ENCODE results near the gene RABGAP1L.
A peak's percentile ranks its signal among the peaks of the same experiment; 100 is the strongest.
"Not testable (repeated sequence)": the region's sequence is repeated elsewhere in the genome, so short reads cannot be mapped to it uniquely, and the experiment has no call there.

RABGAP1L gene

GRCh38 chr1:174243451-174244000 lies 84.2 kb downstream of the RABGAP1L start:
- no peak for DNase-seq (ENCODE audit: low spot score)

DNA sequence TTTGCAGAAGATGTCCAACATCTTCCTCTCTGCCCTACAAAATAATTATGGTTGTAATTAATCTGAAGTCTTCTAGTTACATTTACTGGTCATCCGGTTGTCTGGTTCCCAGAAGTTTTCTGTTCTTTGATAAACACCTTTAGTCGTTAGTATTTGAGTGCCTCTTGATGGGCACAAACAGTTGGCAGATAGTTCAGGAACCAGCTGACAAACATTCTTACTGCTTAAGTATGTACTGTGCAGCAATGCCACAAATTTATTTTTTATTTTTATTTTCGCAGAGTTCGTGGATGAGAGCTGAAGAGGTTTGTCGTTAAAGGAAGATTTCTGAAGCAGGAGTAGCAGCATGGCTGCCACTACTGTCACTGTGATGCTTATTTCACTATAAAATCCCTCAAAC lies 84.7 kb downstream of the RABGAP1L start:
- DNase-seq (ENCODE audit: low spot score), result no peak

DNA sequence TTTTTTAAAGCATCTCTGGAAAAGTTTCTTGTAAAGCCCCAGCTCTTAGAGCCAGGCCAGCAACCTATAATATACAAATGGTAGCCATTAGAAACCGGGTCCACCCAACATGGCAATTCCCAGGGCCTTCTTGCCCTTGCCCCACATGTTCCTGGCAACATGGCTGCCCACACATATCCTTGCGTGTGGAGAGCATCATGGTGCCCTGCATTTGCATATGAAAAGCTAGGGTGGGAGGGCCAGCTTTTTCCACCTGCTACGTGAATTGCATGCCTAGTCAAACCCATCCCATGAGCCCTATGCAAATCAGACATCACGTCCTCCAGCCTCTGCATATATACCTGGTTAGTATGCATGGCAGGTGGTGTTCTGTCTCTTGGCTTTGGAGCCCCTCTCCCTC lies 88.2 kb downstream of the RABGAP1L start:
- DNase-seq (ENCODE audit: low spot score), result no peak

DNA sequence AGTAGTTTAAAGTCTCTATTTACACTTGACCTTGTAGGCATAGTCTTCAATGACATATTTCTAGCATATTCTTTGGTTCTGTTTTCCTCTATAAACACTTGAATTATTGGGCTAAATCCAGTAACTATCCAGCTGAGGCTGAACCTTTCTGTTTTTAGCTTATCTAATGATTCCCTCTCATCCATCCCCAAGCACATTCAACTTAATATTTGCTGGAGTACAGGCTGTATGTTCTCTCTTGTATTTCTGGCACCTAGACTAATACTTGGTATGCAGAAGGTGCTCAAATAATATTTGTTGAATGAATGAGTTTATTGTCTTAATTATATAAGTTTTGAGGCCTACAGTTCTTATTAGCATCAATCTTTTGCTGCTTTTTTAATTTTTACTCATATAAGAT lies 88.7 kb downstream of the RABGAP1L start:
- DNase-seq (ENCODE audit: low spot score), result no peak

DNA sequence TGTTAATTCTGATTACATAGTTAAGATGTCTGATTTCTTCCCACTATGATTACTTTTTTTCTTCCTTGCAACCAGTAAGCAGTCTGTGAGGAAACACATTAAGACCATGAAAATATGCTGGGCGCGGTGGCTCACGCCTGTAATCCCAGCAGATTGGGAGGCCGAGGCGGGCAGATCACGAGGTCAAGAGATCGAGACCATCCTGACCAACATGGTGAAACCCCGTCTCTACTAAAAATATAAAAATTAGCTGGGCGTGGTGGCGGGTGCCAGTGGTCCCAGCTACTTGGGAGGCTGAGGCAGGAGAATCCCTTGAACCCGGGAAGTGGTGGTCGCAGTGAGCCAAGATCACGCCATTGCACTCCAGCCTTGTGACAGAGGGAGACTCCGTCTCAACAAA lies 97.1 kb downstream of the RABGAP1L start:
- DNase-seq (ENCODE audit: low spot score), result not testable (repeated sequence)

DNA sequence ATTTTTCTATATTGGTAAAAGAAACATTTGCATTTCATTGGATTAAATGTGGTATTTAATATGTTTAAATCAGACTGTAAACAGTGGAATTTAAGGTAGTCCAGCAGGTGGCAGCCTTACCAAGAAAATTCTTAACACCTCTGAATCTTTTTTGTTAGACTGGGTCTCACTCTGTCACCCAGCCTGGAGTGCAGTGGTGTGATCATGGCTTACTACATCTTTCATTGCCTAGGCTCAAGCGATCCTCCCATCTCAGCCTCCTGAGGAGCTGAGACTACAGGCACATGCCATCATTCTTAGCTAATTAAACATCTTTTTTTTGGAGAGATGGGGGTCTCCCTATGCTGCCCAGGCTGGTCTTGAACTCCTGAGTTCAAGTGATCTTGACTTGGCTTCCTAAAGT lies 98.8 kb downstream of the RABGAP1L start:
- peak; percentile 42 for DNase-seq (ENCODE audit: low spot score)

DNA sequence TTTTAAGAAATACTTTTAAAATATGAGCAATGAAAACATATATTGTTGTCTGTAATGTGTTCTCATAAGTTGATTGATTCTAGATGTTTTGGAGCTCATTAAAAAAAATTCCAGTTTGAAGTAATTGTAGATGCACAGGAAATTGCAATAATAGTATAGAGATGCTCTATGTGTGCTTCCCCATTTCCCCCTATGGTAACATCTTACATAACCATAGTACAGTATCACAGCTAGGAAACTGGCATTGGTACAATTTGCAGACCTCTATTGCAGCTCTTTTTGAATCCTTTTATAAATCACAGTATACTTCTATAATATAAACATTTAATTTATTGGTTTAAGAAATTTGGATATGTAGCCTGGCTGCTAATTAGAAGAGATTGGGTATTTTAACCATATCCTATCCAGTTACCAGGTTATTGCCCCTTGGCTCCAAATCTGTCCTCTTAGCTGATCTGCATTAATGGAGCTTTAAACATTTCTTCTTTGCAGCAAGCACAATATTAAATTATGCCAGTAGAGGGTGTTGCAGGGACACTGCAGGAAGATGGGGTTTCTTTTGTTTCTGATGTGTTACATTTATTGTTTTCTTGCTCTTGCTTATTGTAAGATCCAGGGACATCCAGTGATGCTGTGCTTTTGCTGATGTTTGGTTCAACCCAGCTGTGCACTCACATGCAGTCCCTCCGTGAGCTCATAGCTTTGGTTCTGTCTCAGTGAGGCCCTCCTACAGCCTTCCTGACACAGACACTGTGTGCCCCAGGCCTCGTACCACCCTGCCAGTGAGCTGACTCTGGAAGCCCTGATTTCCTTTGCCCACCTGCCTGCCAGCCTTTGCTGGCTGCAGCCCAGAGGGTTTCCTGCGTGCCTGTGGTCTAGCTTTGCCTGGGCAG lies 103.3 kb downstream of the RABGAP1L start:
- DNase-seq (ENCODE audit: low spot score), result peak; percentile 68

- DNase-seq (ENCODE audit: low spot score), result no peak
These were observed 106.0 kb downstream of the RABGAP1L start for GRCh38 chr1:174265282-174265681.

GRCh38 chr1:174266476-174266875 lies 107.2 kb downstream of the RABGAP1L start:
- DNase-seq (ENCODE audit: low spot score), result no peak

- DNase-seq (ENCODE audit: low spot score), result no peak
These were observed 107.8 kb downstream of the RABGAP1L start for GRCh38 chr1:174266991-174267612.

GRCh38 chr1:174269989-174270651 lies 110.8 kb downstream of the RABGAP1L start:
- no peak for DNase-seq (ENCODE audit: low spot score)

- DNase-seq (ENCODE audit: low spot score), result no peak
These were observed 113.9 kb downstream of the RABGAP1L start for GRCh38 chr1:174273190-174273589.

- no peak for DNase-seq (ENCODE audit: low spot score)
These were observed 114.5 kb downstream of the RABGAP1L start for GRCh38 chr1:174273776-174274175.

- DNase-seq (ENCODE audit: low spot score), result no peak
These were observed 115.1 kb downstream of the RABGAP1L start for GRCh38 chr1:174274452-174274851.

DNA sequence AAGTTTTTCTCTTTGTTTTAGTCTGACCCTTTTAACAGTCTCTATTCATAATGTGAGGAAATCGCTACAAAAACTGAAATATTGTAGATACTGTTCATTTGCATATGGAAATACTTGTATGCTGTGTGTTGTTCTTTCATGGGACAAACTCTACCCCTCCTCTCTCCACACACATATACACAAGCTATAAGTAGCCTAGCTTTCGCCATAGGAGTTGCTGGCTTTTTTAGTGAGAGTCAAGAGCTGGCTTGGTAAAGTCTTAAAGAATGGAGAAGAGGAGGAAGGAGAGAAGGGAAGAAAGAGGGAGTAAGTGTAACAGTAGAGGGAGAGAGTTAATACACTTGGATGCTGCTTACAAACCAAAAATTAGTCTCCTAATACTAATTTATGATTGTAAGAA lies 115.6 kb downstream of the RABGAP1L start:
- DNase-seq (ENCODE audit: low spot score), result no peak

DNA sequence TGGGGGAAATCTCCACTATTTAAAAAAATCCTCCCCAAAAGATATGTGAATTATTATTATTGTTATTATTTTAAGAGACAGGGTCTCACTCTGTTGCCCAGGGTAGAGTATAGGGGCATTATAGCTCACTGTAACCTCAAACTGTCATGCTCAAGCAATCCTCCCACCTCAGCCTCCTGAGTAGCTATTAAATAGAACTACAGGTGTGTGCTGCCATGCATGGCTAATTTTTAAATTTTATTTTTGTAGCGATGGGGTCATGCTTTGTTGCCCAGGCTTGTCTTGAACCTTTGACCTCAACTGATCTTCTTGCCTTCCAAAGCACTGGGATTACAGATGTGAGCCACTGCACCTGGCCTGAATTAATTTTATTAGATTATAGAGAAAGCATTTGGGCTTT lies 116.8 kb downstream of the RABGAP1L start:
- no peak for DNase-seq (ENCODE audit: low spot score)

GRCh38 chr1:174284052-174284451 lies 124.7 kb downstream of the RABGAP1L start:
- DNase-seq (ENCODE audit: low spot score), result no peak

DNA sequence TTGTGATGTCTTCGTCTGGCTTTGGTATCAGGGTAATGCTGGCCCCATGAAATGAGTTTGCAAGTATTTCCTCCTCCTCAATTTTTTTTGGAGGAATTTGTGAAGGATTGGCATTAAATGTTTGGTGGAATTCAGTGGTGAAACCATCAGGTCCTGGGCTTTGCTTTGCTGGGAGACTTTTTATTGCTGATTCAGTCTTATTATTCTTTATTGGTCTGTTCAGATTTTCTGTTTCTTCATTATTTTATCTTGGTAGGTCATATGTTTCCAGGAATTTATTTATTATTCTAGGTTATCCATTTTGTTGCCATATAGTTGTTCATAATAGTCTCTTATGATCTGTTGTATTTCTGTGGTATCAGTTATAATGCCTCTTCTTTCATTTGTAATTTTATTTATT lies 126.7 kb downstream of the RABGAP1L start:
- DNase-seq (ENCODE audit: low spot score), result no peak

DNA sequence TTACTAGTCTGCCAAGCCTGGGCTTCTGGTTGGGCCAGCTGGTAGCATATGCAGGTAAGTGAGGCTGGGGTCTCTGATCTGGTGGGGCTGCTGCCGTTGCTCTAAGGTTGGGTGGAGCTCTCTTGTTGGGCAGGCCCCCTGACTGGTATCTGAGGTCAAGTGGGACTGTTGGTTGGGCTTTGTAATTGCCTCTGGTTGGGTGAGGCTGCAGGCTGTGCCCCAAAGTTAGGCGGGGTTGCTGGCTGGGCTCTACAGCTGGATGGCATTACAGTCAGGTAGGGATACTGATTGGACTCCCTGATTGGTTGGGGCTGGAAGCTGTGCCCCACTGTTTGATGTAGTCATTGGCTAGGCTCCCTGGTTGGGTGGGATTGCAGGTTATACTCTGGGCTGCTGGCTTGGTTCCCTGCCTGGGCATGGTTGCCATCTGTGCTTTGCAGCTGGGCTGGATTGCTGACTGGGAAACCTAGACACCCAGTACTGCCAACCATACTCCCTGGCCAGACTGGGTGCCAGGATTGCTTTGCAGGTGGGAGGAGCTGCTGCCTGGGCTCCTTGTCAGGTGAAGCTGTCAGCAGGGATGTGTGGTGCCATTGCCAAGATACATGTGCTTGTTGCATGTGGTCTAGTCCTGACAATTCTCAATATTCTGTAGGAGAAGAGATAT lies 130.5 kb downstream of the RABGAP1L start:
- no peak for DNase-seq (ENCODE audit: low spot score)

GRCh38 chr1:174291059-174291458 lies 131.7 kb downstream of the RABGAP1L start:
- DNase-seq (ENCODE audit: low spot score), result no peak

DNA sequence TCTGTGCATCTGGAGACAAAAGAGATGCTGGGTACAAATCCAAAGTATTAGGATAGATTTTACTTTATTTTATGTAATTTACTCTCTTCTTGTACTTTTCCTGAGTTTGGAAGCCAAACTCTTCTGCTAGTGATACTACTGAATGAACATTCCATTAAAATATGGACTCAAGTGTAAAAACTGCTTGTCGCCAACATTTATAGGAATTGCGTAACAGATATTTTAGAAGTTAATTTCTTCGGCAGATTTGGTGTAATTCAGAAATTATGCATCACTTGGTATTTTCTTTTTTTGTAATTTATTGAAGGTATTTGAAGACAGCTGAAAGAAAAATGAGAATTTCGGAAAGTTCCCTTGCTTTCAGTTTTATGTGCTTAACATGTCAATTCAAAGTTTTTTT lies 137.0 kb downstream of the RABGAP1L start:
- DNase-seq (ENCODE audit: low spot score), result no peak

GRCh38 chr1:174297351-174297750 lies 138.0 kb downstream of the RABGAP1L start:
- DNase-seq (ENCODE audit: low spot score), result no peak

Data from germinal center (tissue), 1 donor.